PC-9 (cell line): ENCODE data around the gene PDE10A.

ENCODE experiments used
- EZH2 ChIP-seq: fragments of 200-600 bp; sonication (generic); IDR thresholded peaks from 2 replicates; pipeline ENCODE4 v1.8.0; 2017; ENCODE audit warnings: antibody characterized with exemption, low read depth
- TF ChIP-seq, protein P1 (sequence below): fragments of 200-600 bp; sonication (generic); conservative IDR thresholded peaks from 2 replicates; pipeline ENCODE4 v1.6.1; 2017; ENCODE audit warnings: mixed run types, antibody characterized with exemption, mild to moderate bottlenecking, moderate library complexity

DNA sequence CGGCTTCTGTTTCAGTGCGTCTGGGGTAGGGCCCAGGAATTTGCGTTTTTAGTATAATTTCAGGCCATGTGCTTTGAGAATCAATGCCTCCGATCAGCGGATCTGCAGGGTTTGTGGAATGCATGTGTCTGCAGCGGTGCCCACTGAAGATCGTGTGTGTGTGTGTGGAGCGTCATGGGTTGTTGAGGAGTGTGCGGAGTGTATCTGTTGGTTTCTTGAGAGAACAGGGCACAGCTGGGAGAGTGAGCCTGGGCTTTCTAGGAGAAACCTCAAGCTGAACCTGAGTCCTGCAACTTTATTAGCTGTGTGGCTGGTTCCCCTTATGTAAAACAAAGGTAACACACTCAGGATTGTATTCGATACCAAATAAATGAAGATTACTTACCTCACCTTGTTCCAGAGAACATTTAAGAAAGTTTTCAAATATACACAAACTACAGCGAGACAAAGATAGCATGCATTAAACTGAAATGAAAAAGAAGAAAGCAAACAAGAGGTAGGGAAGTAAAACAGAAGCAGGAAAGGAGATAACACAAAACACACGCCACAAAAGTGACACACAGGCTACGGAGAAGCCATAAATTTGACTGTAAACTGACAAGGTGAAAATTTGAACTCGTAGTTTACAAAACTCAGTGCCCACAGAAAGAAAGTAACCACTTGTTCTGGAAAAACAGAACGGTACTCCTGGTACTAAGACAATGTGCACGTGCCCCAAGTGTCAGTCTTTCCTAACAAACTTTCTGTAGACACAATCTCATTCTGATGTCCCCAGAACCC is 28.8 kb downstream of the PDE10A start:
- TF ChIP-seq, protein P1, sequence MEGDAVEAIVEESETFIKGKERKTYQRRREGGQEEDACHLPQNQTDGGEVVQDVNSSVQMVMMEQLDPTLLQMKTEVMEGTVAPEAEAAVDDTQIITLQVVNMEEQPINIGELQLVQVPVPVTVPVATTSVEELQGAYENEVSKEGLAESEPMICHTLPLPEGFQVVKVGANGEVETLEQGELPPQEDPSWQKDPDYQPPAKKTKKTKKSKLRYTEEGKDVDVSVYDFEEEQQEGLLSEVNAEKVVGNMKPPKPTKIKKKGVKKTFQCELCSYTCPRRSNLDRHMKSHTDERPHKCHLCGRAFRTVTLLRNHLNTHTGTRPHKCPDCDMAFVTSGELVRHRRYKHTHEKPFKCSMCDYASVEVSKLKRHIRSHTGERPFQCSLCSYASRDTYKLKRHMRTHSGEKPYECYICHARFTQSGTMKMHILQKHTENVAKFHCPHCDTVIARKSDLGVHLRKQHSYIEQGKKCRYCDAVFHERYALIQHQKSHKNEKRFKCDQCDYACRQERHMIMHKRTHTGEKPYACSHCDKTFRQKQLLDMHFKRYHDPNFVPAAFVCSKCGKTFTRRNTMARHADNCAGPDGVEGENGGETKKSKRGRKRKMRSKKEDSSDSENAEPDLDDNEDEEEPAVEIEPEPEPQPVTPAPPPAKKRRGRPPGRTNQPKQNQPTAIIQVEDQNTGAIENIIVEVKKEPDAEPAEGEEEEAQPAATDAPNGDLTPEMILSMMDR, result no peak
- no peak for TF ChIP-seq EZH2
